IMR-90 (cell line): Measurements from ENCODE around the gene CCM2. TPM values are rescaled to one million over a fixed set of nuclear protein-coding genes. Genes with fewer than 3 reads are reported as not detected.

Experiments used
- ATAC-seq: fragments of 200-7000 bp; cut with Tn5 transposase; 2 replicates; pipeline ENCODE4 v1.9.1; 2020; ENCODE audit warnings: low read depth, mild to moderate bottlenecking, moderate library complexity
- BruUV-seq: library from RNA; stranded (reverse); fragments of 400-500 nt; replicated peaks from 2 replicates; lab custom pipeline; 2021; lab: Mats Ljungman, UMichigan
- CTCF ChIA-PET: fragments of 300-600 bp; formaldehyde crosslinking; extraction: SDS; loops from one replicate; lab custom pipeline; 2021; ENCODE audit warnings: antibody characterized with exemption; lab: Yijun Ruan, JAX
- POLR2A ChIA-PET: fragments of 300-600 bp; sonication (Branson Sonifier 250); formaldehyde crosslinking; loops from one replicate; lab custom pipeline; 2022; ENCODE audit warnings: antibody characterized with exemption; ENCODE audit not compliant: unreplicated experiment; lab: Charles Lee
- DNase-seq: peaks from one replicate; pipeline ENCODE4 v3.0.0; 2013
- H2AFZ ChIP-seq: replicated peaks from 2 replicates; pipeline ENCODE3; 2013; ENCODE audit warnings: low read length, mild to moderate bottlenecking; ENCODE audit not compliant: poor library complexity
- H2AK5ac ChIP-seq: 2 replicates; pipeline ENCODE4 v1.6.1; 2013; ENCODE audit warnings: low read depth, low read length, inconsistent platforms
- H2AK9ac ChIP-seq: replicated peaks from 2 replicates; pipeline ENCODE3; 2013; ENCODE audit warnings: mild to moderate bottlenecking, low read depth, low read length, moderate library complexity; ENCODE audit not compliant: poor library complexity
- H2BK120ac ChIP-seq: 2 replicates; pipeline ENCODE4 v1.6.1; 2013; ENCODE audit warnings: low read depth, low read length, inconsistent platforms
- H2BK15ac ChIP-seq: 3 replicates; pipeline ENCODE4 v1.6.1; 2013; ENCODE audit warnings: low read depth, low read length, inconsistent platforms
- H2BK20ac ChIP-seq: 2 replicates; pipeline ENCODE4 v1.6.1; 2013; ENCODE audit warnings: low read depth, mild to moderate bottlenecking, inconsistent platforms, low read length, moderate library complexity
- H2BK5ac ChIP-seq: 2 replicates; pipeline ENCODE4 v1.6.1; 2013; ENCODE audit warnings: mild to moderate bottlenecking, low read depth, low read length, inconsistent platforms; ENCODE audit not compliant: poor library complexity, severe bottlenecking
- H3K14ac ChIP-seq: replicated peaks from 2 replicates; pipeline ENCODE4 v1.6.1; 2013; ENCODE audit warnings: low read depth, low read length, inconsistent platforms
- H3K18ac ChIP-seq: 2 replicates; pipeline ENCODE4 v1.6.1; 2013; ENCODE audit warnings: low read depth, low read length, control low read depth
- H3K23ac ChIP-seq: 2 replicates; pipeline ENCODE4 v1.6.1; 2013; ENCODE audit warnings: low read depth, low read length, inconsistent platforms
- H3K27ac ChIP-seq: 2 replicates; pipeline ENCODE4 v1.5.1; 2013; ENCODE audit warnings: mild to moderate bottlenecking, control low read depth, low read length; ENCODE audit not compliant: insufficient read depth
- H3K27me3 ChIP-seq: 2 replicates; pipeline ENCODE4 v1.6.1; 2013; ENCODE audit warnings: low read length; ENCODE audit not compliant: control insufficient read depth, insufficient read depth
- H3K36me3 ChIP-seq: 2 replicates; pipeline ENCODE4 v1.6.1; 2013; ENCODE audit warnings: low read length, mixed read lengths; ENCODE audit not compliant: control insufficient read depth, insufficient read depth
- H3K4ac ChIP-seq: 2 replicates; pipeline ENCODE4 v1.6.1; 2013; ENCODE audit warnings: low read depth, low read length, inconsistent platforms
- H3K4me1 ChIP-seq: 2 replicates; pipeline ENCODE4 v1.6.1; 2013; ENCODE audit warnings: low read length, mixed read lengths; ENCODE audit not compliant: control insufficient read depth, insufficient read depth
- H3K4me2 ChIP-seq: 2 replicates; pipeline ENCODE4 v1.6.1; 2013; ENCODE audit warnings: low read depth, mild to moderate bottlenecking, control low read depth, low read length, moderate library complexity
- H3K4me3 ChIP-seq: 2 replicates; pipeline ENCODE4 v1.5.1; 2013; ENCODE audit warnings: low read depth, mild to moderate bottlenecking, control low read depth, low read length, moderate library complexity; ENCODE audit not compliant: insufficient read depth
- H3K56ac ChIP-seq: 2 replicates; pipeline ENCODE4 v1.6.1; 2013; ENCODE audit warnings: low read length, inconsistent platforms; ENCODE audit not compliant: insufficient read depth; ENCODE audit errors: extremely low read depth
- H3K79me1 ChIP-seq, 2 experiments: 2 replicates each; pipeline ENCODE4 v1.6.1; 2013; ENCODE audit warnings: low read length in 2 of 2, inconsistent platforms in 1 of 2, low read depth in 1 of 2
- H3K9ac ChIP-seq: 2 replicates; pipeline ENCODE4 v1.6.1; 2013; ENCODE audit warnings: low read depth, low read length, control low read depth
- H3K9me1 ChIP-seq: 2 replicates; pipeline ENCODE4 v1.6.1; 2013; ENCODE audit warnings: low read length, inconsistent platforms; ENCODE audit not compliant: insufficient read depth
- H3K9me3 ChIP-seq: 2 replicates; pipeline ENCODE4 v1.6.1; 2013; ENCODE audit warnings: low read length; ENCODE audit not compliant: control insufficient read depth, insufficient read depth
- H4K20me1 ChIP-seq: 2 replicates; pipeline ENCODE4 v1.6.1; 2013; ENCODE audit warnings: low read length, inconsistent platforms; ENCODE audit not compliant: insufficient read depth
- H4K5ac ChIP-seq: 2 replicates; pipeline ENCODE4 v1.6.1; 2013; ENCODE audit warnings: mild to moderate bottlenecking, low read depth, low read length, control low read depth
- H4K8ac ChIP-seq, 2 experiments: 2 replicates each; pipeline ENCODE4 v1.6.1; 2013; ENCODE audit warnings: low read depth in 2 of 2, low read length in 2 of 2, control low read depth in 1 of 2, inconsistent platforms in 1 of 2
- H4K91ac ChIP-seq: 2 replicates; pipeline ENCODE4 v1.6.1; 2013; ENCODE audit warnings: low read depth, low read length, inconsistent platforms; ENCODE audit not compliant: insufficient read depth
- BHLHE40 ChIP-seq: fragments of 150-350 bp; IDR thresholded peaks from 2 replicates; pipeline ENCODE4 v1.6.1; 2016; ENCODE audit warnings: mild to moderate bottlenecking, low read depth, low read length
- FOS ChIP-seq: fragments of 150-350 bp; IDR thresholded peaks from 2 replicates; pipeline ENCODE4 v1.6.1; 2016; ENCODE audit warnings: low read depth, low read length
- MAZ ChIP-seq: IDR thresholded peaks from 2 replicates; pipeline ENCODE4 v1.6.1; 2012; ENCODE audit warnings: low read depth, mild to moderate bottlenecking, low read length, improper control_type of control experiment, moderate library complexity, borderline replicate concordance
- POLR2A ChIP-seq: IDR thresholded peaks from 2 replicates; pipeline ENCODE4 v1.6.1; 2012; ENCODE audit warnings: mild to moderate bottlenecking, low read depth, low read length
- SMC3 ChIP-seq: fragments of 150-350 bp; IDR thresholded peaks from 2 replicates; pipeline ENCODE4 v1.6.1; 2016; ENCODE audit warnings: low read depth, mild to moderate bottlenecking, antibody characterized with exemption, low read length, moderate library complexity
- WGBS, 2 experiments: methylation state at CpG; one replicate each; pipeline versions ENCODE4 v1.1.5 to v1.1.7; 2013; ENCODE audit warnings: missing lambda C conversion rate in 2 of 2; ENCODE audit not compliant: insufficient read length in 1 of 2; ENCODE audit errors: extremely low coverage in 2 of 2; 5-methylcytosine and 5-hydroxymethylcytosine counted together
- dilution Hi-C: fragments of 300-500 bp; cut with HindIII; formaldehyde crosslinking; loops from one replicate; pipeline ENCODE4 v1.14.3; 2018; ENCODE audit warnings: low sequenced_read_pairs; ENCODE audit not compliant: unreplicated experiment
- in situ Hi-C: fragments of 300-500 bp; cut with MboI; formaldehyde crosslinking; loops from 3 replicates; pipeline ENCODE4 v1.14.3; 2019; ENCODE audit warnings: low sequenced_read_pairs, inconsistent platforms, mixed read lengths
- intact Hi-C: fragments of 100-400 bp; cut with micrococcal nuclease; formaldehyde crosslinking; loops from 2 replicates; pipeline ENCODE4 v1.10.0; 2022
- polyA plus RNA-seq, 3 experiments: library from polyadenylated mRNA; depleted of rRNA; stranded (reverse); fragments of >200 nt; gene quantifications; 2 replicates each; pipeline ENCODE4 v1.2.3, GENCODE V29; 2012; ENCODE audit warnings: low replicate concordance in 1 of 3
- total RNA-seq: library from RNA; depleted of rRNA; stranded (reverse); fragments of >200 nt; gene quantifications from 2 replicates; pipeline ENCODE4 v1.2.3, GENCODE V29; 2012
- TF ChIP-seq, protein P1 (sequence below): fragments of 150-350 bp; IDR thresholded peaks from 2 replicates; pipeline ENCODE4 v1.6.1; 2016; ENCODE audit warnings: low read depth, mild to moderate bottlenecking, low read length, moderate library complexity, borderline replicate concordance
- TF ChIP-seq, protein P2 (sequence below): conservative IDR thresholded peaks from 2 replicates; pipeline ENCODE4 v1.5.1; 2012; ENCODE audit warnings: mild to moderate bottlenecking, low read depth, low read length, improper control_type of control experiment

CCM2 gene
- total and polyA plus RNA-seq, 2 of the 4 experiments (the other 2 are of a cell fraction) = 65.2 to 78.5 TPM

GRCh38 chr7:45073031-45073785 lies 73.2 kb downstream of the CCM2 start:
- Histone ChIP-seq H4K20me1 (peaks cover under 1% of the 10 kb centered on the region; the same call in 1 of the 2 replicates), H3K4ac (no peak overlapping the region), H3K27me3 (no peaks in the 10 kb centered on the region), H4K5ac (no peak overlapping the region), H3K14ac (no peak overlapping the region), H3K9me3 (no peaks in the 10 kb centered on the region), H4K8ac (no peak overlapping the region), H3K9ac (no peak overlapping the region), H3K9me1 (peaks cover 5% of the 10 kb centered on the region; the same call in 1 of the 2 replicates), H2AFZ (no peak overlapping the region), H2BK20ac (no peak overlapping the region), H3K4me2 (no peak overlapping the region), H3K79me1 (peaks cover 3 to 13% of the 10 kb centered on the region in 2 experiments; a peak in 3 of 4 replicates), H3K4me1 (no peaks in the 10 kb centered on the region), H2BK5ac (no peak overlapping the region), H3K56ac (no peak overlapping the region), H2AK5ac (no peak overlapping the region), H2BK120ac (no peak overlapping the region), H3K23ac (no peak overlapping the region), H3K4me3 (no peak overlapping the region), H3K18ac (no peak overlapping the region), H2AK9ac (no peak overlapping the region), H3K36me3 (peaks cover 78% of the 10 kb centered on the region), H4K91ac (no peak overlapping the region), H3K27ac (no peak overlapping the region), H2BK15ac (no peak overlapping the region)
- 0 out of 2 replicates have a peak, but pooled peaks have one; percentile 30 for ATAC-seq
- ChIA-PET POLR2A (no interaction called here), CTCF (interaction anchor here (0.5 kb wide), 1 partner anchor 1682 kb away, joined by 3 read pairs; no protein-coding TSS in a partner anchor)
- no TSS peak for BruUV-seq
- in situ Hi-C loops (no loop called here), dilution Hi-C loops (no loop called here), intact Hi-C loops (no loop called here)
- TF ChIP-seq MAZ (no peak), POLR2A (no peak), FOS (no peak), BHLHE40 (no peak), SMC3 (no peak)
- TF ChIP-seq, protein P1, sequence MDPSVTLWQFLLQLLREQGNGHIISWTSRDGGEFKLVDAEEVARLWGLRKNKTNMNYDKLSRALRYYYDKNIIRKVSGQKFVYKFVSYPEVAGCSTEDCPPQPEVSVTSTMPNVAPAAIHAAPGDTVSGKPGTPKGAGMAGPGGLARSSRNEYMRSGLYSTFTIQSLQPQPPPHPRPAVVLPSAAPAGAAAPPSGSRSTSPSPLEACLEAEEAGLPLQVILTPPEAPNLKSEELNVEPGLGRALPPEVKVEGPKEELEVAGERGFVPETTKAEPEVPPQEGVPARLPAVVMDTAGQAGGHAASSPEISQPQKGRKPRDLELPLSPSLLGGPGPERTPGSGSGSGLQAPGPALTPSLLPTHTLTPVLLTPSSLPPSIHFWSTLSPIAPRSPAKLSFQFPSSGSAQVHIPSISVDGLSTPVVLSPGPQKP = no peak
- TF ChIP-seq, protein P2, sequence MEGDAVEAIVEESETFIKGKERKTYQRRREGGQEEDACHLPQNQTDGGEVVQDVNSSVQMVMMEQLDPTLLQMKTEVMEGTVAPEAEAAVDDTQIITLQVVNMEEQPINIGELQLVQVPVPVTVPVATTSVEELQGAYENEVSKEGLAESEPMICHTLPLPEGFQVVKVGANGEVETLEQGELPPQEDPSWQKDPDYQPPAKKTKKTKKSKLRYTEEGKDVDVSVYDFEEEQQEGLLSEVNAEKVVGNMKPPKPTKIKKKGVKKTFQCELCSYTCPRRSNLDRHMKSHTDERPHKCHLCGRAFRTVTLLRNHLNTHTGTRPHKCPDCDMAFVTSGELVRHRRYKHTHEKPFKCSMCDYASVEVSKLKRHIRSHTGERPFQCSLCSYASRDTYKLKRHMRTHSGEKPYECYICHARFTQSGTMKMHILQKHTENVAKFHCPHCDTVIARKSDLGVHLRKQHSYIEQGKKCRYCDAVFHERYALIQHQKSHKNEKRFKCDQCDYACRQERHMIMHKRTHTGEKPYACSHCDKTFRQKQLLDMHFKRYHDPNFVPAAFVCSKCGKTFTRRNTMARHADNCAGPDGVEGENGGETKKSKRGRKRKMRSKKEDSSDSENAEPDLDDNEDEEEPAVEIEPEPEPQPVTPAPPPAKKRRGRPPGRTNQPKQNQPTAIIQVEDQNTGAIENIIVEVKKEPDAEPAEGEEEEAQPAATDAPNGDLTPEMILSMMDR = no peak
- no CpG with 5 or more reads among the region's 17 CpGs for WGBS, 2 experiments
- no peak for DNase-seq
